CD4-positive, alpha-beta T cell treated with Interleukin-15 for 4 hours (primary cell): ENCODE results near the gene SLC4A3.

Source experiments
- DNase-seq: peaks from one replicate; pipeline ENCODE4 v3.0.0-alpha.2; 2020; ENCODE audit warnings: low spot score

SLC4A3 gene

DNA sequence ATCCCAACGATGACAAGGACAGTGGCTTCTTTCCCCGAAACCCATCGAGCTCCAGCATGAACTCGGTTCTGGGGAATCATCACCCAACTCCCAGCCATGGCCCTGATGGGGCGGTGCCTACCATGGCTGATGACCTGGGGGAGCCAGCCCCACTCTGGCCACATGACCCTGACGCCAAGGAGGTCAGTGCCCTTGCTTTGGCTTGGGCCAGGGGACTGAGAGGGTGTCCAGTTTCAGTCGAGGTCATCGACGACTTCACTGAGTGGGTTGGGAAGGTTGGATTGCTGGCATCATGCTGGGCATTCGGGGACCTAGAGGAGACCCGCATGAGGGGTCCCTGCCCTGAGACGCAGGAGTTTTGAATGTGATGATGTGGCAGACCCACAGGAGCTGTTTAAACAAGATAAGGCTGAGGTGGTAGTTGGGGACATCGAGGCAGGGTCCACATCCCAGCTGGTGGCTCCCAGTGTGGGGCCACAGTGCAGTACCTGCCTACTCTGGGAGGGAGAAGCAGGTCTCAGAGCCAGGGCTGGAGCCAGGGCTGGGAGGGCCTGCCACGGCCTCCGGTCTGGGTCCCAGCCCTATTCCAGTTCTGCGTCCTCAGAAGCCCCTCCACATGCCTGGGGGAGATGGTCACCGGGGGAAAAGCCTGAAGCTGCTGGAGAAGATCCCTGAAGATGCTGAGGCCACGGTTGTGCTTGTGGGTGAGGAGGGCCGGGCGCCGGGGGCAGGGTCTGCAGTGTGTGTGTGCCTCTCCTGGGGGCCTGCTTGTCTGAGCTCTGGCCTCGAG, 6.0 kb downstream of the SLC4A3 start:
- DNase-seq: no peak

GRCh38 chr2:219634171-219634940, 6.9 kb downstream of the SLC4A3 start:
- DNase-seq: no peak

DNA sequence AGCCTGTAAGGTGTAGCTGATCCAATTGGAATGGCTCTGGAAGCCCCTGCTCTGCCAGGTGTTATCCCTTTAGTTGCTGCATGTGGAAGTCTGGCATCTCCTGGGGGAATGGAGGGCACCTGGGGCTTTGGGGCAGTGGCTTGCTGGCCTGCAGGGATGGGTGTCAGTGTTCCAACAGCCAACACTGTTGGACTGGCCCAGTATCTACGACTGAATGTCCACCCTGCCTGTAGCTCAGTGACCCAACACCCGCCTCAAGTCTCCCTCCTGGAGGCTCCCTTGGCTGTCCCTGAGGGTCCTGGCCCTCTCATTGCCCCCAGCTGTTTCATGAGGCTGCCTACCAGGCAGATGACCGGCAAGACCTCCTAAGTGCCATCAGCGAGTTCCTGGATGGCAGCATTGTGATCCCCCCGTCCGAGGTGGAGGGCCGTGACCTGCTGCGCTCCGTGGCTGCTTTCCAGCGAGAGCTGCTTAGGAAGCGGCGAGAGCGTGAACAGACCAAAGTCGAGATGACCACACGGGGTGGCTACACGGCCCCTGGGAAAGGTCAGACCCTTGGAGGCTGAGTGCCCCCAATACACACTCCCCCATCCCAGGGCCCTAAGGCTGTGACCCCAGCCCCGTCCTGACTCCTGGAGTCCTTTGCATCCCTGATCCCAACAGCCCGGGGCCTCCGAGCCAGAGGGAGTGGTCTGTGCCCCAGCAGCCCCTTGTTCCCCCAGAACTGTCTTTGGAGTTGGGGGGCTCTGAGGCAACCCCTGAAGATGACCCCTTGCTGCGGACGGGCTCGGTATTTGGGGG, 7.7 kb downstream of the SLC4A3 start:
- DNase-seq: no peak

- DNase-seq: no peak
These were observed 8.9 kb downstream of the SLC4A3 start for GRCh38 chr2:219636144-219636915.

- no peak for DNase-seq
These were observed 9.8 kb downstream of the SLC4A3 start for GRCh38 chr2:219636941-219637841.

DNA sequence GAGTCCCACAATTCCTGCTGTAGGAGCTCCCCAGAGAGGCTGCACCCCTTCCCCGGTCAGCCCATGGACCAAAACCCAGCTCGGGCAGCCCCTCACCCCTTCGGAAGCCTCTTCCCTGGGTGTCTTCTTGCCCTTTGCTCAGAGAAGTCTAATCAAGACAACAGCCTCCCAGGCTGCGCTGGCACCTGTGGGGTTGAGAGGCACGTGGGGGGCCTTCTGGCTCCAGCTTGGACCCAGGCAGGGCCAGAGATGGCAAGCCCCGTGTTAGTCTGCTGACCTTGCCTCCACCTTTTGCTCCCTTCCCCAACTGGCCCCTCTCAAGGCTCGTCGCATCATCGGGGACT, 10.4 kb downstream of the SLC4A3 start:
- no peak for DNase-seq

DNA sequence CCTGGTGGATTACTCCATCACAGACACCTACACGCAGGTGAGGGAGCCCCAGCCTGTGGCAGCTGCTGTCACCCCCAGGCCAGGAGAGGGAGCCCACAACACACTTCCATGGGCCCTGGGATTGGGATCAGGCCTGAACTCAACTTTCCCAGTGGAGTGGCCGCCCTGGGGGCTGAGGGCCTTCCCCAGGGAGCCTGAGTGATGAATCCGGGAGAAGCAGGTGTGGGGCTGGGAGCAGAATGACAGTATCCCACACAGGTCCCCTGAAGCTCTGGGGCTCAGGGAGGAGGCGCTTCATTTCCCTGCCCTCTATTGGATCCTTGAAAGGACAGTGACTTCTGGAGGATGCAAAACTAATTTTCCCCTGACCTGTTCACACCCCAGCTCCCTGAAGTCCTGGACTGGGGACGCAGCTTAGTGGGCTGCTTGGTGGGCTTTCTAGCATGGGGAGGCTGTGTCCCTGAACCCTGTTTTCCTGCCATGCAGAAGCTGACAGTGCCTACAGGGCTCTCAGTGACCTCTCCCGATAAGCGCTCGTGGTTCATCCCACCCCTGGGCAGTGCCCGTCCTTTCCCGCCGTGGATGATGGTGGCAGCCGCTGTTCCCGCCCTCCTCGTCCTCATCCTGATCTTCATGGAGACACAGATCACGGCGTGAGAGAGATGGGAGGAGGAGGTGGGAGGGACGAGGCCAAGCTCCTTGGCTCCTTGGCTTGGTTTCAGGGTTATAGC, 11.0 kb downstream of the SLC4A3 start:
- no peak for DNase-seq

DNA sequence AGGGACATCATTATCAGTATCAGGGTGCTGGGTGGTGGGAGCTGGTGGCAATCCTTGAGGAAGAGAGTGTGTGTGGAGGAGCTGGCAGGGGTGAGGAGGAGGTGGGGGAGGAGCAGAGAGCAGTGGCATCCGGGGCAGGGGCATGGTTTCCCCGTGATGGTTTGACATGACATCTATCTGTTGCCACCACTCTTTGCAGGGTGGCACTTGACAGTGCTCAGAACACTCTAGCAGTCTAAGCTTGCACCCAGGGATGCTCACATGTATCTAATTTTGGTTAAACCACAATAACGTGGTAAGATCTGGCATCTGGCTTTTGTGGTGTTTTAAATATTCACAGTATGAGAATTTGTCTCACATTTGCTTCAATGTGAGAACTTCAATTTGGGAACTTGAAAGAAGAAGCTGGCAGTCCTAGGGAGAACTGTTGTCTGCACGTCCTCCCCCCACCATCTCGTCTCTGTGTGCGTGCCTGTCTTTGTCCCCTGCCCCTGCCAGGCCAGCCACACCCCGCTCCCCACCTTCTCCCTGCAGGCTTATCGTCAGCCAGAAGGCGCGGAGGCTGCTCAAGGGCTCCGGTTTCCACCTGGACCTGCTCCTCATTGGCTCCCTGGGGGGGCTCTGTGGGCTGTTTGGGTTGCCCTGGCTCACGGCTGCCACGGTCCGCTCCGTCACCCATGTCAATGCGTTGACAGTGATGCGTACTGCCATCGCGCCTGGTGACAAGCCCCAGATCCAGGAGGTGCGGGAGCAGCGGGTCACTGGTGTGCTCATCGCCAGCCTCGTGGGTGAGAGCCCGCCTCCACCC, 11.7 kb downstream of the SLC4A3 start:
- no peak for DNase-seq

- no peak for DNase-seq
These were observed 14.1 kb downstream of the SLC4A3 start for GRCh38 chr2:219641390-219642068.

GRCh38 chr2:219642069-219642454, 14.6 kb downstream of the SLC4A3 start:
- DNase-seq: no peak

DNA sequence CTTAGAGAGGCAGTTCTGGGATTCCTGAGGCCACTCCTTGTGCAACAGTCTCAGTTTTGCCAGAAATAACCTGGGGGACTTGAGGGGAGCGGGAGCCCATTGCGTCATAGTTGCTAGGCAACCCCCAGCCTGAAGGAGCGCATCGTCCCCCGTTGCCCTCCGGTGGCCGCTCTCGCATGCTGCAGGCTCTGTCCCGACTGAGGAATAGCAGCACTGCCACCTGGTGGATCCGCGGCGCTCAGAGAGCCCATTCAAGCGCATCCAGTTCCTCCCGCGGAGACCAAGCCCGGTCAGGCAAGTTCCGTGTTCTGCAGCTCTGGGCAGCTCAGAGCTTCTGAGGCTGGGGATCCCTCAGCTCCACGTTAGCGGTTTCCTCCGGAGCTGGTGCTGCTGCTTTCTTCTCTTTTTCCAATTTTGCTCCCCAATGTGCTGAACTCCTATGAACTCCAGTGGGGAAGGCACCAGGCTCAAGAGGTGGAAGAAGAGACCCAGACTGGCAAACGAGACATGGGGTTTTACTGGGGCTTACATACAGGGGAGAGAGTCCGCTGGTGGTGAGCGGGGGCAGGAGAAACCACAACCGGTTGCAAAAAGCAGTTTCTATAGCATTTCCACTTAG, 15.1 kb downstream of the SLC4A3 start:
- DNase-seq: peak; percentile 84

DNA sequence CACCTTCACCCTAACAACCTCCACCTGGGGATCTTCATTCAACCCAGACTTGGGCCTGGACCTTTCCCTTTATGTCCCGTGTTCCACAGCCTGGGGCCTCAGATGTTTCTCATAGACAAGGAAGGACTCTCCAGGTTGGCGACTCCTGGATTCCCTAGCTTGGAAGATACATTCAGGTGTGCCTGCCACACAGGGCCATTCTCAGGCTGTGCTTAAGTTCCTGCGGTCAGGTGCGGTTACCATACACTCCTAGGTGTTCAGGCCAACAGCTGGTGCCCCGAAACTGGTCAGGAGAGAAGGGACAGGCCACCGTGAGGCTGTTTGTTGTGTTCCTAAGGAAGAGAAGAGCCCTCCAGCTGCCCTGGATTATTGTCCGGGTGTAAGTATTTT, 15.6 kb downstream of the SLC4A3 start:
- no peak for DNase-seq

- no peak for DNase-seq
These were observed 16.5 kb downstream of the SLC4A3 start for GRCh38 chr2:219643788-219644398.

- no peak for DNase-seq
These were observed 17.5 kb downstream of the SLC4A3 start for GRCh38 chr2:219644801-219645480.

DNA sequence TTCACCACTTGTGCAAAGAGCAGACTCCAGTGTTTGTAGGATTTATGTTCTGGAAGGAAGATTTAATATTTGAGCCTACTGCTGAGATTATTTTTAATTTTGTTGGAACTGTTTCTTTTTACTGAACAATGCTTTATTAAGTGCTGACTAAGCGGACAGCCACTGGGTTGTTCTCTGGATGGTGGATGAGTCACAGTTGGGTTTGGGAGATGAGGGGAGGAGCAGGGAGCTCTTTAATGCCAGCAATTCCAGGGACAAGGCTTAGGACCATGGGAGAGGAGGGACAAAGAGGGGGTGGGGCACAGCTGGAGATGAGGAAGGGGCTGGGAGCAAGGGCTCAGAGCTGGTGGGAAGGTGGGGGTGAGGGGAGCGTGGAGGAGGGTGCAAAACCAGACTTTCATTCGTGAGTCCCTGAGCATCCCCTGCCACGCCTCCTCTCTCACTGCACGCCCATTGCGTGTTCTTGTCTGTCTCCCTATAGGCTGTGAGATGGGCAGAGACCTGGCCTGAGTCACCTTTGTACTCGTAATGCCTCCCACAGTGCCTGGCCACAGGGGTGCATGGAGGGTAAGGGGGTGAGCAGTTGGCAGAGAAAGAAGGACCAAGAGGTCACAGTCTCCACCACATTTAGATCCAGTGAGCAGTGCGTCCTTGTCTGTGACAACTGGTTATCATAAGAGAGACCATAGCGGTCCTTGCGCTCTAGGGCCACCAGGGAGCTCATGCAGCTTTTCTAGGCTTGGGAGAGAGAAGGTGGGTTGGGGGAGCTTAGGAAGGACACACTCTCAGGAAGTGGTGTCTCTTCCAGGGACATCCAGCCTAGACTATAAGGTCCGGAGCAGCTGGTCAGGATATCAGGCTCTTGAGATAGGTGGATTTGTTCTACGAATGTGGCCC, 18.4 kb downstream of the SLC4A3 start:
- DNase-seq: no peak

GRCh38 chr2:219648176-219648575, 20.7 kb downstream of the SLC4A3 start:
- DNase-seq: no peak
